IMR-90 (cell line): ENCODE measurements around the gene TEX261. TPM values are rescaled to one million over a fixed set of nuclear protein-coding genes. Genes with fewer than 3 reads are reported as not detected.

Experiments
- ATAC-seq: fragments of 200-7000 bp; cut with Tn5 transposase; 2 replicates; pipeline ENCODE4 v1.9.1; 2020; ENCODE audit warnings: low read depth, mild to moderate bottlenecking, moderate library complexity
- BruUV-seq: library from RNA; stranded (reverse); fragments of 400-500 nt; replicated peaks from 2 replicates; lab custom pipeline; 2021; lab: Mats Ljungman, UMichigan
- CTCF ChIA-PET: fragments of 300-600 bp; formaldehyde crosslinking; extraction: SDS; loops from one replicate; lab custom pipeline; 2021; ENCODE audit warnings: antibody characterized with exemption; lab: Yijun Ruan, JAX
- POLR2A ChIA-PET: fragments of 300-600 bp; sonication (Branson Sonifier 250); formaldehyde crosslinking; loops from one replicate; lab custom pipeline; 2022; ENCODE audit warnings: antibody characterized with exemption; ENCODE audit not compliant: unreplicated experiment; lab: Charles Lee
- DNase-seq: peaks from one replicate; pipeline ENCODE4 v3.0.0; 2013
- H2AFZ ChIP-seq: replicated peaks from 2 replicates; pipeline ENCODE3; 2013; ENCODE audit warnings: low read length, mild to moderate bottlenecking; ENCODE audit not compliant: poor library complexity
- H2AK5ac ChIP-seq: 2 replicates; pipeline ENCODE4 v1.6.1; 2013; ENCODE audit warnings: low read depth, low read length, inconsistent platforms
- H2AK9ac ChIP-seq: replicated peaks from 2 replicates; pipeline ENCODE3; 2013; ENCODE audit warnings: mild to moderate bottlenecking, low read depth, low read length, moderate library complexity; ENCODE audit not compliant: poor library complexity
- H2BK120ac ChIP-seq: 2 replicates; pipeline ENCODE4 v1.6.1; 2013; ENCODE audit warnings: low read depth, low read length, inconsistent platforms
- H2BK15ac ChIP-seq: 3 replicates; pipeline ENCODE4 v1.6.1; 2013; ENCODE audit warnings: low read depth, low read length, inconsistent platforms
- H2BK20ac ChIP-seq: 2 replicates; pipeline ENCODE4 v1.6.1; 2013; ENCODE audit warnings: low read depth, mild to moderate bottlenecking, inconsistent platforms, low read length, moderate library complexity
- H2BK5ac ChIP-seq: 2 replicates; pipeline ENCODE4 v1.6.1; 2013; ENCODE audit warnings: mild to moderate bottlenecking, low read depth, low read length, inconsistent platforms; ENCODE audit not compliant: poor library complexity, severe bottlenecking
- H3K14ac ChIP-seq: replicated peaks from 2 replicates; pipeline ENCODE4 v1.6.1; 2013; ENCODE audit warnings: low read depth, low read length, inconsistent platforms
- H3K18ac ChIP-seq: 2 replicates; pipeline ENCODE4 v1.6.1; 2013; ENCODE audit warnings: low read depth, low read length, control low read depth
- H3K23ac ChIP-seq: 2 replicates; pipeline ENCODE4 v1.6.1; 2013; ENCODE audit warnings: low read depth, low read length, inconsistent platforms
- H3K27ac ChIP-seq: 2 replicates; pipeline ENCODE4 v1.5.1; 2013; ENCODE audit warnings: mild to moderate bottlenecking, control low read depth, low read length; ENCODE audit not compliant: insufficient read depth
- H3K27me3 ChIP-seq: 2 replicates; pipeline ENCODE4 v1.6.1; 2013; ENCODE audit warnings: low read length; ENCODE audit not compliant: control insufficient read depth, insufficient read depth
- H3K36me3 ChIP-seq: 2 replicates; pipeline ENCODE4 v1.6.1; 2013; ENCODE audit warnings: low read length, mixed read lengths; ENCODE audit not compliant: control insufficient read depth, insufficient read depth
- H3K4ac ChIP-seq: 2 replicates; pipeline ENCODE4 v1.6.1; 2013; ENCODE audit warnings: low read depth, low read length, inconsistent platforms
- H3K4me1 ChIP-seq: 2 replicates; pipeline ENCODE4 v1.6.1; 2013; ENCODE audit warnings: low read length, mixed read lengths; ENCODE audit not compliant: control insufficient read depth, insufficient read depth
- H3K4me2 ChIP-seq: 2 replicates; pipeline ENCODE4 v1.6.1; 2013; ENCODE audit warnings: low read depth, mild to moderate bottlenecking, control low read depth, low read length, moderate library complexity
- H3K4me3 ChIP-seq: 2 replicates; pipeline ENCODE4 v1.5.1; 2013; ENCODE audit warnings: low read depth, mild to moderate bottlenecking, control low read depth, low read length, moderate library complexity; ENCODE audit not compliant: insufficient read depth
- H3K56ac ChIP-seq: 2 replicates; pipeline ENCODE4 v1.6.1; 2013; ENCODE audit warnings: low read length, inconsistent platforms; ENCODE audit not compliant: insufficient read depth; ENCODE audit errors: extremely low read depth
- H3K79me1 ChIP-seq, 2 experiments: 2 replicates each; pipeline ENCODE4 v1.6.1; 2013; ENCODE audit warnings: low read length in 2 of 2, inconsistent platforms in 1 of 2, low read depth in 1 of 2
- H3K9ac ChIP-seq: 2 replicates; pipeline ENCODE4 v1.6.1; 2013; ENCODE audit warnings: low read depth, low read length, control low read depth
- H3K9me1 ChIP-seq: 2 replicates; pipeline ENCODE4 v1.6.1; 2013; ENCODE audit warnings: low read length, inconsistent platforms; ENCODE audit not compliant: insufficient read depth
- H3K9me3 ChIP-seq: 2 replicates; pipeline ENCODE4 v1.6.1; 2013; ENCODE audit warnings: low read length; ENCODE audit not compliant: control insufficient read depth, insufficient read depth
- H4K20me1 ChIP-seq: 2 replicates; pipeline ENCODE4 v1.6.1; 2013; ENCODE audit warnings: low read length, inconsistent platforms; ENCODE audit not compliant: insufficient read depth
- H4K5ac ChIP-seq: 2 replicates; pipeline ENCODE4 v1.6.1; 2013; ENCODE audit warnings: mild to moderate bottlenecking, low read depth, low read length, control low read depth
- H4K8ac ChIP-seq, 2 experiments: 2 replicates each; pipeline ENCODE4 v1.6.1; 2013; ENCODE audit warnings: low read depth in 2 of 2, low read length in 2 of 2, control low read depth in 1 of 2, inconsistent platforms in 1 of 2
- H4K91ac ChIP-seq: 2 replicates; pipeline ENCODE4 v1.6.1; 2013; ENCODE audit warnings: low read depth, low read length, inconsistent platforms; ENCODE audit not compliant: insufficient read depth
- CHD1 ChIP-seq: IDR thresholded peaks from 2 replicates; pipeline ENCODE4 v1.6.1; 2012; ENCODE audit warnings: low read depth, low read length, improper control_type of control experiment
- NFE2L2 ChIP-seq: fragments of 150-350 bp; IDR thresholded peaks from 2 replicates; pipeline ENCODE4 v1.6.1; 2016; ENCODE audit warnings: low read depth, mild to moderate bottlenecking, low read length
- POLR2A ChIP-seq: IDR thresholded peaks from 2 replicates; pipeline ENCODE4 v1.6.1; 2012; ENCODE audit warnings: mild to moderate bottlenecking, low read depth, low read length
- RAD21 ChIP-seq: IDR thresholded peaks from 2 replicates; pipeline ENCODE4 v1.6.1; 2012; ENCODE audit warnings: low read length, improper control_type of control experiment
- WGBS, 2 experiments: methylation state at CpG; one replicate each; pipeline versions ENCODE4 v1.1.5 to v1.1.7; 2013; ENCODE audit warnings: missing lambda C conversion rate in 2 of 2; ENCODE audit not compliant: insufficient read length in 1 of 2; ENCODE audit errors: extremely low coverage in 2 of 2; 5-methylcytosine and 5-hydroxymethylcytosine counted together
- dilution Hi-C: fragments of 300-500 bp; cut with HindIII; formaldehyde crosslinking; loops from one replicate; pipeline ENCODE4 v1.14.3; 2018; ENCODE audit warnings: low sequenced_read_pairs; ENCODE audit not compliant: unreplicated experiment
- in situ Hi-C: fragments of 300-500 bp; cut with MboI; formaldehyde crosslinking; loops from 3 replicates; pipeline ENCODE4 v1.14.3; 2019; ENCODE audit warnings: low sequenced_read_pairs, inconsistent platforms, mixed read lengths
- intact Hi-C: fragments of 100-400 bp; cut with micrococcal nuclease; formaldehyde crosslinking; loops from 2 replicates; pipeline ENCODE4 v1.10.0; 2022
- polyA plus RNA-seq, 3 experiments: library from polyadenylated mRNA; depleted of rRNA; stranded (reverse); fragments of >200 nt; gene quantifications; 2 replicates each; pipeline ENCODE4 v1.2.3, GENCODE V29; 2012; ENCODE audit warnings: low replicate concordance in 1 of 3
- total RNA-seq: library from RNA; depleted of rRNA; stranded (reverse); fragments of >200 nt; gene quantifications from 2 replicates; pipeline ENCODE4 v1.2.3, GENCODE V29; 2012
- TF ChIP-seq, protein P1 (sequence below): fragments of 150-350 bp; IDR thresholded peaks from 2 replicates; pipeline ENCODE4 v1.6.1; 2017; ENCODE audit warnings: mild to moderate bottlenecking, antibody characterized with exemption, low read length, low read depth

TEX261 gene
- total and polyA plus RNA-seq, 2 of the 4 experiments (the other 2 are of a cell fraction) = 26.3 to 69.8 TPM

DNA sequence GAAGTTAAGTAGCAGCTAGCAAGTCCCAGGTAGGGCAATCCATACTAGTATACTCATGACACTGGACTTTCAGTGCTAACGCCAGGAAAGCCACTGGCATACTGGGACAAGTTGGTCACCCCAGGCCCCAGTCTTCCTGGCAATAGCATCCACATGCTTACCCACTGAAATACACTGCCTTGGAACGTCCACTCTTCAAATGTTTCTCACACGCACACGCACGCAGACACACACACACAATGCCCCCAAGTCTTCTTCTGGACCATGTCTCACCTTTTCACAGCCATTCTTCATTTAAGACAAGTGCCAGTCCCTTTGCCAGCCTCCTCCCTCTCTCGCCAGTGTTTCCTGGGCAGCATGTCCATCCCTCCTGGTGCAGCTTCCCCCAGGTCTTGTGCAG, 8.7 kb upstream of the TEX261 start:
- ChIA-PET POLR2A (no interaction called here), CTCF (no interaction called here)
- dilution Hi-C loops (no loop called here), intact Hi-C loops (loop anchor here (2.0 to 10.0 kb wide), 2 partner anchors 65 to 121 kb away; partner anchors contain the start of gene NAGK), in situ Hi-C loops (no loop called here)
- Histone ChIP-seq H3K4me2 (no peak overlapping the region), H3K23ac (no peak overlapping the region), H3K4me3 (no peak overlapping the region), H3K14ac (no peak overlapping the region), H3K4ac (no peak overlapping the region), H4K8ac (no peak overlapping the region), H3K9me1 (no peaks in the 10 kb centered on the region; the same call in 1 of the 2 replicates), H3K27ac (no peak overlapping the region), H3K4me1 (peaks cover 2% of the 10 kb centered on the region; the same call in 1 of the 2 replicates), H2AK5ac (no peak overlapping the region), H2BK5ac (no peak overlapping the region), H4K91ac (no peak overlapping the region), H3K36me3 (no peaks in the 10 kb centered on the region), H3K9ac (no peak overlapping the region), H2BK20ac (no peak overlapping the region), H3K18ac (no peak overlapping the region), H4K5ac (no peak overlapping the region), H3K79me1 (no peaks in the 10 kb centered on the region), H2AFZ (no peak overlapping the region), H2BK15ac (no peak overlapping the region), H2BK120ac (no peak overlapping the region), H3K27me3 (peaks cover 5% of the 10 kb centered on the region; the same call in 1 of the 2 replicates), H4K20me1 (no peaks in the 10 kb centered on the region), H3K56ac (no peak overlapping the region), H3K9me3 (no peaks in the 10 kb centered on the region), H2AK9ac (no peak overlapping the region)
- no TSS peak for BruUV-seq
- ATAC-seq = no peak
- DNase-seq = no peak
- WGBS, 2 experiments = 80% methylated on average over 4 of the region's 6 CpGs; no CpG with 5 or more reads in 1 of the 2 experiments
- TF ChIP-seq, protein P1, sequence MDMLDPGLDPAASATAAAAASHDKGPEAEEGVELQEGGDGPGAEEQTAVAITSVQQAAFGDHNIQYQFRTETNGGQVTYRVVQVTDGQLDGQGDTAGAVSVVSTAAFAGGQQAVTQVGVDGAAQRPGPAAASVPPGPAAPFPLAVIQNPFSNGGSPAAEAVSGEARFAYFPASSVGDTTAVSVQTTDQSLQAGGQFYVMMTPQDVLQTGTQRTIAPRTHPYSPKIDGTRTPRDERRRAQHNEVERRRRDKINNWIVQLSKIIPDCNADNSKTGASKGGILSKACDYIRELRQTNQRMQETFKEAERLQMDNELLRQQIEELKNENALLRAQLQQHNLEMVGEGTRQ = no peak
- TF ChIP-seq NFE2L2 = no peak
- TF ChIP-seq RAD21 = no peak
- no peak for TF ChIP-seq POLR2A
- no peak for TF ChIP-seq CHD1
